ENCODE data around the gene GLT6D1.

The GLT6D1 gene

GRCh38 chr9:135620558-135620957, 18.8 kb downstream of the GLT6D1 start:
- no peak for DNase-seq

GRCh38 chr9:135619599-135619886, 19.8 kb downstream of the GLT6D1 start:
- DNase-seq = no peak

GRCh38 chr9:135618866-135619598, 20.3 kb downstream of the GLT6D1 start:
- no peak for DNase-seq

- DNase-seq = no peak
These were observed 21.3 kb downstream of the GLT6D1 start for GRCh38 chr9:135617991-135618411.

- no peak for DNase-seq
These were observed 21.8 kb downstream of the GLT6D1 start for GRCh38 chr9:135617538-135617900.

GRCh38 chr9:135616619-135617537, 22.5 kb downstream of the GLT6D1 start:
- no peak for DNase-seq

- DNase-seq = no peak
These were observed 23.4 kb downstream of the GLT6D1 start for GRCh38 chr9:135615666-135616618.

GRCh38 chr9:135614821-135615665, 24.3 kb downstream of the GLT6D1 start:
- no peak for DNase-seq

- no peak for DNase-seq
These were observed 25.2 kb downstream of the GLT6D1 start for GRCh38 chr9:135613946-135614805.

- no peak for DNase-seq
These were observed 26.1 kb downstream of the GLT6D1 start for GRCh38 chr9:135612981-135613910.

- DNase-seq = no peak
These were observed 26.9 kb downstream of the GLT6D1 start for GRCh38 chr9:135612437-135612836.

- no peak for DNase-seq
These were observed 27.5 kb downstream of the GLT6D1 start for GRCh38 chr9:135611875-135612209.

- DNase-seq = no peak
These were observed 28.0 kb downstream of the GLT6D1 start for GRCh38 chr9:135611142-135611874.

- DNase-seq = no peak
These were observed 28.8 kb downstream of the GLT6D1 start for GRCh38 chr9:135610290-135611141.

- no peak for DNase-seq
These were observed 29.9 kb downstream of the GLT6D1 start for GRCh38 chr9:135609366-135609955.

- no peak for DNase-seq
These were observed 30.4 kb downstream of the GLT6D1 start for GRCh38 chr9:135608999-135609317.

- no peak for DNase-seq
These were observed 30.9 kb downstream of the GLT6D1 start for GRCh38 chr9:135608294-135608998.
